HepG2 (cell line): Measurements from ENCODE around the gene GPSM1. TPM values are rescaled to one million over a fixed set of nuclear protein-coding genes. Genes with fewer than 3 reads are reported as not detected.

Experiments used
- ATAC-seq: fragments of 200-7000 bp; cut with Tn5 transposase; 3 replicates; pipeline ENCODE4 v1.9.1; 2020; ENCODE audit warnings: mild to moderate bottlenecking, moderate library complexity
- BruUV-seq: library from RNA; stranded (reverse); fragments of 400-500 nt; replicated peaks from 2 replicates; lab custom pipeline; 2021; lab: Mats Ljungman, UMichigan
- CTCF ChIA-PET: fragments of 300-600 bp; formaldehyde crosslinking; extraction: SDS; loops from one replicate; lab custom pipeline; 2021; ENCODE audit warnings: low total read pairs, inconsistent platforms, low intra/inter-chr PET ratio; lab: Yijun Ruan, JAX
- POLR2A ChIA-PET: fragments of 350-600 bp; sonication (Branson Sonifier 250); formaldehyde crosslinking; loops from one replicate; lab custom pipeline; 2020; ENCODE audit warnings: antibody characterized with exemption, inconsistent platforms; lab: Yijun Ruan, JAX
- DNase-seq: peaks from one replicate; pipeline ENCODE4 v3.0.0-alpha.2; 2015; ENCODE audit warnings: low spot score
- FAIRE-seq: peaks from 3 replicates; lab custom pipeline; 2011; peaks lifted over from hg19 to GRCh38; lab: Jason Lieb, UNC
- H2AFZ ChIP-seq: one replicate; pipeline ENCODE4 v1.6.1; 2011; ENCODE audit warnings: low read length, inconsistent platforms
- H3K27ac ChIP-seq: fragments of 300-600 bp; 3 replicates; pipeline ENCODE4 v1.8.0; 2011; ENCODE audit warnings: mixed run types, mild to moderate bottlenecking, mixed read lengths, low read length, inconsistent platforms; ENCODE audit not compliant: insufficient read depth; ENCODE audit errors: extremely low read length
- H3K27me3 ChIP-seq, 2 experiments: fragments of 200-600 bp in 1 of 2; 2 replicates in 1 of 2; 3 replicates in 1 of 2; pipeline versions ENCODE4 v1.6.0 to v1.8.0; 2011; ENCODE audit warnings: low read length in 2 of 2, mild to moderate bottlenecking in 2 of 2, moderate library complexity in 2 of 2, inconsistent platforms in 1 of 2; ENCODE audit not compliant: insufficient read depth in 2 of 2, control insufficient read depth in 1 of 2
- H3K36me3 ChIP-seq, 2 experiments: fragments of 200-600 bp in 1 of 2; replicated peaks in 1 of 2; 2 replicates in 1 of 2; 3 replicates in 1 of 2; pipeline versions ENCODE4 v1.5.1 to v1.8.0; 2011; ENCODE audit warnings: low read length in 2 of 2, inconsistent platforms in 1 of 2; ENCODE audit not compliant: insufficient read depth in 2 of 2, control insufficient read depth in 1 of 2
- H3K4me1 ChIP-seq: 2 replicates; pipeline ENCODE4 v1.5.1; 2012; ENCODE audit warnings: low read length, inconsistent platforms; ENCODE audit not compliant: insufficient read depth
- H3K4me2 ChIP-seq: 2 replicates; pipeline ENCODE4 v1.6.0; 2011; ENCODE audit warnings: low read depth, low read length, inconsistent platforms
- H3K4me3 ChIP-seq, 3 experiments: fragments of 200-600 bp in 1 of 3; sonication (generic), shearing (Covaris generic) in 1 of 3; replicated peaks in 1 of 3; 2 replicates each; pipeline ENCODE4 v1.5.1; 2011 to 2016; ENCODE audit warnings: low read length in 3 of 3, inconsistent platforms in 2 of 3, low read depth in 2 of 3, mild to moderate bottlenecking in 2 of 3, control low read depth in 1 of 3, mixed read lengths in 1 of 3; ENCODE audit not compliant: insufficient read depth in 1 of 3
- H3K79me2 ChIP-seq: one replicate; pipeline ENCODE4 v1.6.1; 2011; ENCODE audit warnings: low read length, inconsistent platforms; ENCODE audit not compliant: insufficient read depth
- H3K9ac ChIP-seq: 2 replicates; pipeline ENCODE4 v1.6.0; 2011; ENCODE audit warnings: mild to moderate bottlenecking, low read depth, low read length, inconsistent platforms; ENCODE audit not compliant: insufficient read depth
- H3K9me3 ChIP-seq: 2 replicates; pipeline ENCODE4 v1.5.1; 2012; ENCODE audit warnings: mild to moderate bottlenecking, low read length
- H4K20me1 ChIP-seq: 2 replicates; pipeline ENCODE4 v1.6.0; 2011; ENCODE audit warnings: inconsistent platforms, mild to moderate bottlenecking, low read length, moderate library complexity; ENCODE audit not compliant: insufficient read depth
- CBX5 ChIP-seq: sonication (generic); formaldehyde crosslinking; IDR thresholded peaks from 2 replicates; pipeline ENCODE4 v1.4.0; 2020; ENCODE audit warnings: missing genetic modification reagents, borderline replicate concordance
- PHF8 ChIP-seq: sonication (generic); formaldehyde crosslinking; IDR thresholded peaks from 2 replicates; pipeline ENCODE4 v1.5.0; 2020; ENCODE audit warnings: missing genetic modification reagents
- WGBS: methylation state at CpG from one replicate; pipeline ENCODE4 v1.1.6; 2017; ENCODE audit warnings: low lambda C conversion rate; 5-methylcytosine and 5-hydroxymethylcytosine counted together
- in situ Hi-C: cut with HindIII; loops from 2 replicates; pipeline ENCODE4 v1.10.0; 2017; ENCODE audit warnings: low pct_unique_long_range_greater_than_20kb; ENCODE audit not compliant: extremely low pct_ligation_motif_present
- intact Hi-C: fragments of 100-400 bp; cut with micrococcal nuclease; formaldehyde crosslinking; loops from one replicate; pipeline ENCODE4 v1.10.0; 2022; ENCODE audit not compliant: unreplicated experiment
- polyA plus RNA-seq, 8 experiments: library from polyadenylated mRNA; depleted of rRNA in 3 of 8; stranded (reverse) in 7 of 8; unstranded in 1 of 8; fragments of >200 nt; fragmentation: Illumina TruSeq in 4 of 8; extraction: Trizol in 4 of 8; gene quantifications; 2 replicates each; pipeline versions ENCODE4 v1.2.1 to v1.2.3, GENCODE V29; 2011 to 2016; ENCODE audit warnings: low read depth in 4 of 8, missing spikeins in 1 of 8, mixed read lengths in 1 of 8; ENCODE audit not compliant: insufficient read depth in 1 of 8
- total RNA-seq, 5 experiments: library from RNA; depleted of rRNA; stranded (reverse); fragments of >200 nt; fragmentation: Illumina TruSeq; extraction: Trizol; gene quantifications; 2 replicates each; pipeline ENCODE4 v1.2.3, GENCODE V29; 2016; ENCODE audit warnings: low read depth in 1 of 5
- TF ChIP-seq, protein P1 (sequence below): sonication (generic); formaldehyde crosslinking; IDR thresholded peaks from 2 replicates; pipeline ENCODE4 v1.4.0; 2020; ENCODE audit warnings: missing genetic modification reagents
- TF ChIP-seq, protein P2 (sequence below): sonication (generic); IDR thresholded peaks from 2 replicates; pipeline ENCODE4 v1.6.1; 2016; ENCODE audit warnings: low read depth, borderline replicate concordance
- TF ChIP-seq, protein P3 (sequence below): sonication (generic); formaldehyde crosslinking; IDR thresholded peaks from 2 replicates; pipeline ENCODE4 v1.8.0; 2022; ENCODE audit warnings: missing genetic modification reagents, low read depth, mild to moderate bottlenecking, borderline replicate concordance

GPSM1 gene
- total and polyA plus RNA-seq, 2 of the 13 experiments (the other 11 are each of a cell fraction or from before 2014, with no cell fraction given) = 1.0 to 2.4 TPM

DNA sequence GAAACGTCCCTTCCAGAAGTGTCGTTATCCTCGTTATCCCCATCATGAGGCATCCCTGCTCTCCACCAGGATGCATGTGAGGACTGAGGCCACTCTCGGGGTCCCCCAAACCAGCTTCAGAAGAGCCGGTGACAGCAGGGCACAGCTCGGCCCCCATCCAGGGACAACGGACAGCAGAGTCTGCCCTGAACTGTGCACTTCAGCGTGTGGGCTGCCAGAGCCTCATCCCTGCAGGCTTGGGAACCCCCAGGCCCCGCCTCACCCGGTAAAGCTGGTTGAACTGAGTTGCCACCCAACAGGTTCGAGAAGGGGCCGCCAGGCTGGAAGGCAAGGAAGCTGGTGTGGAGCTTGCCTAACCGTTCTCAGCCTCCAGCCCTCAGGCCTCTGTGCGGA, 46.8 kb downstream of the GPSM1 start:
- H3K4me3 ChIP-seq = no peak overlapping the region
- H2AFZ ChIP-seq = no peak overlapping the region
- intact Hi-C loops (loop anchor here (5.0 kb wide), 1 partner anchor 37 kb away; no protein-coding TSS in a partner anchor), in situ Hi-C loops (no loop called here)
- H4K20me1 ChIP-seq = no peaks in the 10 kb centered on the region
- no peak overlapping the region for H3K27ac ChIP-seq
- H3K4me2 ChIP-seq = peak overlapping the region; percentile 98
- POLR2A ChIA-PET = interaction anchor here (1.5 to 4.0 kb wide), 3 partner anchors 11 to 35 kb away, joined by 3 to 38 read pairs (median 17); partner anchors contain the start of gene DNLZ
- H3K4me1 ChIP-seq = peaks cover 22% of the 10 kb centered on the region
- no peak for ATAC-seq
- no peaks in the 10 kb centered on the region; a peak in 1 of 5 replicates for H3K27me3 ChIP-seq
- H3K9me3 ChIP-seq = no peaks in the 10 kb centered on the region
- peaks cover 0 to 3% of the 10 kb centered on the region in 2 experiments; a peak in 1 of 5 replicates for H3K36me3 ChIP-seq
- FAIRE-seq = no peak
- H3K79me2 ChIP-seq = no peaks in the 10 kb centered on the region
- WGBS = no CpG with 5 or more reads among the region's 14 CpGs
- CTCF ChIA-PET = no interaction called here
- no peak for DNase-seq
- H3K9ac ChIP-seq = no peak overlapping the region
- TF ChIP-seq, protein P1, sequence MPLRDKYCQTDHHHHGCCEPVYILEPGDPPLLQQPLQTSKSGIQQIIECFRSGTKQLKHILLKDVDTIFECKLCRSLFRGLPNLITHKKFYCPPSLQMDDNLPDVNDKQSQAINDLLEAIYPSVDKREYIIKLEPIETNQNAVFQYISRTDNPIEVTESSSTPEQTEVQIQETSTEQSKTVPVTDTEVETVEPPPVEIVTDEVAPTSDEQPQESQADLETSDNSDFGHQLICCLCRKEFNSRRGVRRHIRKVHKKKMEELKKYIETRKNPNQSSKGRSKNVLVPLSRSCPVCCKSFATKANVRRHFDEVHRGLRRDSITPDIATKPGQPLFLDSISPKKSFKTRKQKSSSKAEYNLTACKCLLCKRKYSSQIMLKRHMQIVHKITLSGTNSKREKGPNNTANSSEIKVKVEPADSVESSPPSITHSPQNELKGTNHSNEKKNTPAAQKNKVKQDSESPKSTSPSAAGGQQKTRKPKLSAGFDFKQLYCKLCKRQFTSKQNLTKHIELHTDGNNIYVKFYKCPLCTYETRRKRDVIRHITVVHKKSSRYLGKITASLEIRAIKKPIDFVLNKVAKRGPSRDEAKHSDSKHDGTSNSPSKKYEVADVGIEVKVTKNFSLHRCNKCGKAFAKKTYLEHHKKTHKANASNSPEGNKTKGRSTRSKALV (CRISPR knock-in tag) = no peak
- TF ChIP-seq PHF8 (CRISPR knock-in tag) (no peak), CBX5 (no peak)
- TF ChIP-seq, protein P2, sequence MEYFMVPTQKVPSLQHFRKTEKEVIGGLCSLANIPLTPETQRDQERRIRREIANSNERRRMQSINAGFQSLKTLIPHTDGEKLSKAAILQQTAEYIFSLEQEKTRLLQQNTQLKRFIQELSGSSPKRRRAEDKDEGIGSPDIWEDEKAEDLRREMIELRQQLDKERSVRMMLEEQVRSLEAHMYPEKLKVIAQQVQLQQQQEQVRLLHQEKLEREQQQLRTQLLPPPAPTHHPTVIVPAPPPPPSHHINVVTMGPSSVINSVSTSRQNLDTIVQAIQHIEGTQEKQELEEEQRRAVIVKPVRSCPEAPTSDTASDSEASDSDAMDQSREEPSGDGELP = no peak
- TF ChIP-seq, protein P3, sequence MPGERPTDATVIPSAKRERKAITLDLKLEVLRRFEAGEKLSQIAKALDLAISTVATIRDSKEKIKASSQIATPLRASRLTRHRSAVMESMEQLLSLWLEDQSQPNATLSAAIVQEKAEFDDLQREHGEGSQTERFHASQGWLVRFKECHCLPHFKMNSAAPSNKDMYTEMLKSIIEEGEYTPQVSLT (CRISPR knock-in tag) = no peak
- TF ChIP-seq, all 625 proteins: peak for 0
- no TSS peak for BruUV-seq
